Heart left ventricle (tissue), 13 donors: ENCODE data around the gene CYP4F2.

Experiments used
- POLR2A ChIP-seq, 2 donors: fragments of 450-650 bp; IDR thresholded peaks; one replicate each; pipeline ENCODE4 v1.6.1; 2017; ENCODE audit warnings: antibody characterized with exemption in 2 of 2, mild to moderate bottlenecking in 2 of 2, moderate library complexity in 2 of 2
- TF ChIP-seq, protein P1 (sequence below), 12 donors: fragments of 200-600 bp; sonication (generic) in 4 of 12; IDR thresholded peaks; one replicate each; pipeline versions ENCODE4 v1.5.0 to v1.8.0; 2018 to 2022; ENCODE audit warnings: antibody characterized with exemption in 12 of 12, mild to moderate bottlenecking in 5 of 12
- donor health status: ischemic (EF 13 %, LVEDD 7.1; RV severe dilation, severe dysfunction).
- donor health status: DM: no; HTN: yes; CAD: no.
- donor health status: DM: no; HTN: no; CAD: no.
- donor health status: ischemic (EF 25% LVEDD 6.9; RV normal size, moderate dysfunction).
- donor health status: ischemic (EF 25% LVEDD 5.7; RV mildly dilated, moderate dysfunction).
- donor health status: ischemic (EF 35%, LVEDD 5.7; RV mildly dilated, moderate dysfunction).
- donor health status: nonischemic (EF 11% LVEDD 7.7; RV severe dilation, severe dysfunction).
- donor health status: DM: yes; HTN: yes; CAD: no.
- donor health status: PGD.
- donor health status: ischemic (EF 29% LVEDD 5.4; RV normal size, mild dysfunction).
- donor health status: nonischemic (EF 23%, LVEDD 6.1; RV moderate dilation, normal function).

DNA sequence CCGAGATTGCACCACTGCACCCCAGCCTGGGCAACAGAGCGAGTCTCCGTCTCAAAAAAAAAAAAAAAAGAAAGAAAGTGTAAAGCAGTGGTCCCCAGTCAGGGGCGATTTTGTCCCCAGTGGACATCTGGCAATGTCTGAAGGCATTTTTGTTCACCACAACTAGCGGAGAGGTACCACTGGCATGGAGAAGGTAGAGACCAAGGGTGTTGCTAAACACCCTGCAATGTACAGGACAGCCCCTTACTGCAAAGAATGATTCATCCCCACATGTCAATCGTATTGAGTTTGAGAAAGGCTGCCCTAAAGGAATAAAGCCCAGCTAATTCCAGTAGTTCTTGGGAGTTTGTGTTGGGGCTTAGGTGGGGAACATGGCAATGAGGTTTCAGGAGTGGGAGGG, 38.7 kb downstream of the CYP4F2 start:
- TF ChIP-seq, protein P1, sequence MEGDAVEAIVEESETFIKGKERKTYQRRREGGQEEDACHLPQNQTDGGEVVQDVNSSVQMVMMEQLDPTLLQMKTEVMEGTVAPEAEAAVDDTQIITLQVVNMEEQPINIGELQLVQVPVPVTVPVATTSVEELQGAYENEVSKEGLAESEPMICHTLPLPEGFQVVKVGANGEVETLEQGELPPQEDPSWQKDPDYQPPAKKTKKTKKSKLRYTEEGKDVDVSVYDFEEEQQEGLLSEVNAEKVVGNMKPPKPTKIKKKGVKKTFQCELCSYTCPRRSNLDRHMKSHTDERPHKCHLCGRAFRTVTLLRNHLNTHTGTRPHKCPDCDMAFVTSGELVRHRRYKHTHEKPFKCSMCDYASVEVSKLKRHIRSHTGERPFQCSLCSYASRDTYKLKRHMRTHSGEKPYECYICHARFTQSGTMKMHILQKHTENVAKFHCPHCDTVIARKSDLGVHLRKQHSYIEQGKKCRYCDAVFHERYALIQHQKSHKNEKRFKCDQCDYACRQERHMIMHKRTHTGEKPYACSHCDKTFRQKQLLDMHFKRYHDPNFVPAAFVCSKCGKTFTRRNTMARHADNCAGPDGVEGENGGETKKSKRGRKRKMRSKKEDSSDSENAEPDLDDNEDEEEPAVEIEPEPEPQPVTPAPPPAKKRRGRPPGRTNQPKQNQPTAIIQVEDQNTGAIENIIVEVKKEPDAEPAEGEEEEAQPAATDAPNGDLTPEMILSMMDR (IDR thresholded peaks at IDR 0.05): no peak
- TF ChIP-seq POLR2A (IDR thresholded peaks at IDR 0.05): no peak
